Measurements from ENCODE around the gene TCHHL1. TPM values are rescaled to one million over a fixed set of nuclear protein-coding genes. Genes with fewer than 3 reads are reported as not detected.

The TCHHL1 gene
- total RNA-seq, 1 experiment from 2014 or later: not detected

GRCh38 chr1:152039461-152039860, 49.4 kb downstream of the TCHHL1 start:
- Histone ChIP-seq H4K91ac (ENCODE audit: insufficient read length, low read depth, low read length) (no peak overlapping the region), H3K23ac (ENCODE audit: insufficient read length, low read depth, low read length) (no peak overlapping the region), H3K27me3 (ENCODE audit: insufficient read depth, low read length) (no peaks in the 10 kb centered on the region), H3K18ac (ENCODE audit: insufficient read length, low read depth, low read length) (no peak overlapping the region), H2BK15ac (ENCODE audit: low read depth, low read length) (no peak overlapping the region), H3K4me1 (ENCODE audit: insufficient read depth, low read length) (peaks cover 7% of the 10 kb centered on the region; the same call in 1 of the 2 replicates), H2BK20ac (ENCODE audit: low read depth, low read length, poor library complexity, severe bottlenecking) (no peak overlapping the region), H3K56ac (ENCODE audit: insufficient read length, low read depth, low read length) (no peak overlapping the region), H4K20me1 (ENCODE audit: control insufficient read depth, insufficient read depth, insufficient read length) (no peaks in the 10 kb centered on the region), H3K9me3 (ENCODE audit: control insufficient read depth, low read depth, low read length) (no peaks in the 10 kb centered on the region), H3K23me2 (ENCODE audit: insufficient read length, low read depth, low read length, poor library complexity, severe bottlenecking) (peaks cover 14% of the 10 kb centered on the region), H2BK5ac (ENCODE audit: insufficient read length, low read length) (no peak overlapping the region), H3K14ac (ENCODE audit: insufficient read depth, low read length) (no peak overlapping the region), H3K4me2 (ENCODE audit: insufficient read depth, insufficient read length, low read length) (no peak overlapping the region), H3K27ac (ENCODE audit: insufficient read length, low read depth, low read length) (no peak overlapping the region), H2BK12ac (ENCODE audit: insufficient read length, low read depth, low read length) (no peak overlapping the region), H2AK5ac (ENCODE audit: insufficient read length, low read length) (no peak overlapping the region), H3T11ph (ENCODE audit: low read length) (no peak overlapping the region), H3K79me1 (ENCODE audit: insufficient read depth, low read depth, low read length, poor library complexity, severe bottlenecking) (no peaks in the 10 kb centered on the region), H3K79me2 (ENCODE audit: insufficient read depth, low read length) (no peaks in the 10 kb centered on the region), H2BK120ac (ENCODE audit: low read depth, low read length, poor library complexity, severe bottlenecking) (no peak overlapping the region), H3K4ac (ENCODE audit: low read depth, low read length) (no peak overlapping the region), H4K8ac (replicated peaks; ENCODE audit: insufficient read length, low read depth, low read length) (no peak overlapping the region), H4K5ac (ENCODE audit: insufficient read length, low read depth, low read length) (no peak overlapping the region), H2AFZ (ENCODE audit: low read length) (no peak overlapping the region), H3K9ac (ENCODE audit: extremely low read depth, insufficient read length, low read length) (no peak overlapping the region)
- Mint-ChIP-seq H3K36me3 (ENCODE audit: insufficient read depth in 1 of 3, low read depth in 3 of 3) (no peaks in the 10 kb centered on the region), H3K27me3 (ENCODE audit: low read depth) (no peaks in the 10 kb centered on the region; the same call in none of the 2 replicates), H3K27ac (no peak overlapping the region), H3K4me3 (no peak overlapping the region), H3K4me1 (peaks cover 28 to 45% of the 10 kb centered on the region in 2 experiments), H3K9me3 (no peaks in the 10 kb centered on the region)
- WGBS (ENCODE audit: extremely low coverage, insufficient read length, low lambda C conversion rate): no CpG with 5 or more reads among the region's 1 CpG
- no peak for TF ChIP-seq CTCF (conservative IDR thresholded peaks at IDR 0.05)
- no peak for DNase-seq
